ENCODE measurements around the gene CYBC1. TPM values are rescaled to one million over a fixed set of nuclear protein-coding genes. Genes with fewer than 3 reads are reported as not detected.

Gene CYBC1
- total and polyA plus RNA-seq, 9 of the 15 experiments (the other 6 are each of a cell fraction or from before 2014, with no cell fraction given), result 1.3 to 71.8 (median 49.9) TPM

- Histone ChIP-seq H4K20me1 (replicated peaks; ENCODE audit: control insufficient read depth, insufficient read depth, low read length) (no peaks in the 10 kb centered on the region), H3K9me3 (replicated peaks; ENCODE audit: control insufficient read depth, insufficient read depth, low read depth, low read length) (no peaks in the 10 kb centered on the region), H2AFZ (ENCODE audit: low read depth, low read length) (peak overlapping the region; percentile 82), H3K9me1 (ENCODE audit: control insufficient read depth, insufficient read depth, low read length) (no peaks in the 10 kb centered on the region), H3K27me3 (ENCODE audit: control insufficient read depth in 2 of 2, insufficient read depth in 2 of 2, low read length in 2 of 2) (no peaks in the 10 kb centered on the region), H3K4me2 (ENCODE audit: insufficient read depth, low read length) (peak overlapping the region; percentile 89), H3K9ac (ENCODE audit: insufficient read depth in 1 of 2, low read depth in 2 of 2, low read length in 2 of 2) (peak overlapping the region in 1 of 2 experiments; percentile 96; a peak in 3 of 4 replicates), H3K4me3 (peak overlapping the region; percentile 83), H3K79me2 (ENCODE audit: control insufficient read depth, insufficient read depth, low read length) (peaks cover 35% of the 10 kb centered on the region), H3K27ac (ENCODE audit: extremely low read depth, low read depth, low read length) (peak overlapping the region; percentile 97), H3K4me1 (replicated peaks in 1 of 2; ENCODE audit: control insufficient read depth in 2 of 2, insufficient read depth in 2 of 2, low read length in 2 of 2) (peaks cover 46 to 66% of the 10 kb centered on the region in 2 experiments), H3K36me3 (ENCODE audit: control insufficient read depth, insufficient read depth, low read length) (peaks cover 23% of the 10 kb centered on the region)
- POLR2A ChIA-PET, result interaction anchor here (0.6 to 1.3 kb wide), 7 partner anchors 8 to 245 kb away, joined by 3 to 6 read pairs (median 4); partner anchors contain the start of genes CCDC57 and FOXK2
- FAIRE-seq (no peak), DNase-seq (ENCODE audit: extremely low read depth in 1 of 4, low spot score in 3 of 4) (peak in 2 of 4 experiments; percentile 30 to 83), ATAC-seq (no peak)
- 0% methylated on average over 10 of the region's 10 CpGs for WGBS (ENCODE audit: insufficient coverage, low coverage, missing lambda C conversion rate)
- no TSS peak for BruUV-seq (replicated peaks)
- in situ Hi-C loops (cut with MboI), result no loop called here
- CTCF ChIA-PET (ENCODE audit: low intra/inter-chr PET ratio), result no interaction called here
- intact Hi-C loops (cut with micrococcal nuclease), result loop anchor here (5.0 kb wide), 2 partner anchors 35 to 95 kb away; no protein-coding TSS in a partner anchor
- TF ChIP-seq POLR3A (IDR thresholded peaks at IDR 0.05; ENCODE audit: borderline replicate concordance, extremely low read depth, insufficient read depth, insufficient read length), result no peak
- no peak for TF ChIP-seq PTTG1 (tag; IDR thresholded peaks at IDR 0.05; ENCODE audit: low read depth)
- TF ChIP-seq CREBBP (IDR thresholded peaks at IDR 0.05; ENCODE audit: low read depth, low read length), result no peak
- no peak; the same call in 1 of the 2 replicates for TF ChIP-seq NFRKB (IDR thresholded peaks at IDR 0.05; ENCODE audit: low read depth)
- TF ChIP-seq UBTF (IDR thresholded peaks at IDR 0.05; ENCODE audit: borderline replicate concordance in 1 of 2, low read depth in 2 of 2, low read length in 2 of 2), result no peak
- no peak for TF ChIP-seq ZNF224 (CRISPR knock-in tag; IDR thresholded peaks at IDR 0.05)
- TF ChIP-seq JUN (IDR thresholded peaks at IDR 0.05; ENCODE audit: borderline replicate concordance, low read depth, low read length), result no peak
- no peak for TF ChIP-seq JUN (CRISPR knock-in tag; IDR thresholded peaks at IDR 0.05; ENCODE audit: borderline replicate concordance)
- TF ChIP-seq MEIS2 (IDR thresholded peaks at IDR 0.05; ENCODE audit: partially characterized antibody), result peak; percentile 49
- no peak for TF ChIP-seq POLR2H (tag; IDR thresholded peaks at IDR 0.05; ENCODE audit: low read depth)
- TF ChIP-seq, protein P1, sequence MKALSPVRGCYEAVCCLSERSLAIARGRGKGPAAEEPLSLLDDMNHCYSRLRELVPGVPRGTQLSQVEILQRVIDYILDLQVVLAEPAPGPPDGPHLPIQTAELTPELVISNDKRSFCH (CRISPR knock-in tag; IDR thresholded peaks at IDR 0.05), result no peak
- TF ChIP-seq, protein P1 (tag; IDR thresholded peaks at IDR 0.05), result no peak
- TF ChIP-seq MITF (IDR thresholded peaks at IDR 0.05), result no peak
- TF ChIP-seq ARHGAP35 (IDR thresholded peaks at IDR 0.05; ENCODE audit: partially characterized antibody), result no peak
- TF ChIP-seq RB1 (IDR thresholded peaks at IDR 0.05; ENCODE audit: low read depth), result 0 out of 2 replicates have a peak, but pooled peaks have one; percentile 6
- peak; percentile 11; the same call in 1 of the 2 replicates for TF ChIP-seq RFX7 (CRISPR knock-in tag; IDR thresholded peaks at IDR 0.05)
Observed at GRCh38 chr17:82457073-82457928, 6.7 kb upstream of the CYBC1 start.

Measured in K562 (cell line).